ENCODE measurements around the gene MESD. TPM values are rescaled to one million over a fixed set of nuclear protein-coding genes. Genes with fewer than 3 reads are reported as not detected.

Gene MESD
- polyA plus RNA-seq, 1 donor, result 29.6 TPM

- H3K27ac ChIP-seq (ENCODE audit: low read length), result no peak overlapping the region
- no peaks in the 10 kb centered on the region for H3K4me1 ChIP-seq (ENCODE audit: control insufficient read depth, insufficient read depth, low read length)
- no peak overlapping the region for H3K4me3 ChIP-seq (ENCODE audit: low read length)
- H3K9me3 ChIP-seq (ENCODE audit: control insufficient read depth, low read depth, low read length), result no peaks in the 10 kb centered on the region
- no peaks in the 10 kb centered on the region for H3K36me3 ChIP-seq (ENCODE audit: control insufficient read depth, insufficient read depth, low read length)
- no peaks in the 10 kb centered on the region for H3K27me3 ChIP-seq (ENCODE audit: control insufficient read depth, insufficient read depth, low read length)
- no peak for DNase-seq
- WGBS (ENCODE audit: insufficient coverage, low lambda C conversion rate), result 100% methylated on average over 2 of the region's 3 CpGs
Observed at GRCh38 chr15:80926126-80926525, 63.5 kb downstream of the MESD start.

DNA sequence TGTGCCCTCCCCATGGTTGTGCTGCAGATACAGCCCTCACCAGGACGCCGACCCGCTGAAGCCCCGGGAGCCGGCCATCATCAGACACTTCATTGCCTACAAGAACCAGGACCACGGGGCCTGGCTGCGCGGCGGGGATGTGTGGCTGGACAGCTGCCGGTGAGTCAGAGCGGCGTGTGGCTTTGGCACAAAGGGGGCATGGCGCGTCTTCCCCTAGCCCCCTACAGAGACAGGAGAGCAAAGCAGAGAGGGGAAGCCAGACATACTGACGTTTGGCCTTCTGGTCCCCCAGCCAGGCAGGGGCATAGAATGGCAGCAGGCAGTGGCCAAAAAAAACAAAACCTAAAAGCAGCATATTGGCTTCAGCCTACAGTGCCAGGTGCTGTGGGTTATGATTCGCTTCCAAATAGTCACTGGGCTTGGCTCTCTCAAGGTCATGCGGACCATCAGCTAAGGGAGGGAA is 64.0 kb downstream of the MESD start:
- Histone ChIP-seq H3K27ac (ENCODE audit: low read length) (no peak overlapping the region), H3K4me3 (ENCODE audit: low read length) (no peak overlapping the region), H3K9me3 (ENCODE audit: control insufficient read depth, low read depth, low read length) (no peaks in the 10 kb centered on the region), H3K4me1 (ENCODE audit: control insufficient read depth, insufficient read depth, low read length) (no peaks in the 10 kb centered on the region), H3K36me3 (ENCODE audit: control insufficient read depth, insufficient read depth, low read length) (no peaks in the 10 kb centered on the region), H3K27me3 (ENCODE audit: control insufficient read depth, insufficient read depth, low read length) (no peaks in the 10 kb centered on the region)
- no CpG with 5 or more reads among the region's 17 CpGs for WGBS (ENCODE audit: insufficient coverage, low lambda C conversion rate)
- DNase-seq, result no peak

- H3K4me3 ChIP-seq (ENCODE audit: low read length), result no peak overlapping the region
- DNase-seq, result no peak
- H3K36me3 ChIP-seq (ENCODE audit: control insufficient read depth, insufficient read depth, low read length), result no peaks in the 10 kb centered on the region
- H3K4me1 ChIP-seq (ENCODE audit: control insufficient read depth, insufficient read depth, low read length), result no peaks in the 10 kb centered on the region
- WGBS (ENCODE audit: insufficient coverage, low lambda C conversion rate), result no CpG with 5 or more reads among the region's 4 CpGs
- H3K27ac ChIP-seq (ENCODE audit: low read length), result no peak overlapping the region
- H3K27me3 ChIP-seq (ENCODE audit: control insufficient read depth, insufficient read depth, low read length), result no peaks in the 10 kb centered on the region
- H3K9me3 ChIP-seq (ENCODE audit: control insufficient read depth, low read depth, low read length), result no peaks in the 10 kb centered on the region
Observed at GRCh38 chr15:80924278-80924677, 65.3 kb downstream of the MESD start.

GRCh38 chr15:80923668-80924067 is 66.0 kb downstream of the MESD start:
- H3K9me3 ChIP-seq (ENCODE audit: control insufficient read depth, low read depth, low read length), result no peaks in the 10 kb centered on the region
- no peaks in the 10 kb centered on the region for H3K4me1 ChIP-seq (ENCODE audit: control insufficient read depth, insufficient read depth, low read length)
- no peak overlapping the region for H3K4me3 ChIP-seq (ENCODE audit: low read length)
- no peak for DNase-seq
- H3K27me3 ChIP-seq (ENCODE audit: control insufficient read depth, insufficient read depth, low read length), result no peaks in the 10 kb centered on the region
- no peak overlapping the region for H3K27ac ChIP-seq (ENCODE audit: low read length)
- no peaks in the 10 kb centered on the region for H3K36me3 ChIP-seq (ENCODE audit: control insufficient read depth, insufficient read depth, low read length)
- WGBS (ENCODE audit: insufficient coverage, low lambda C conversion rate), result no CpG with 5 or more reads among the region's 6 CpGs

DNA sequence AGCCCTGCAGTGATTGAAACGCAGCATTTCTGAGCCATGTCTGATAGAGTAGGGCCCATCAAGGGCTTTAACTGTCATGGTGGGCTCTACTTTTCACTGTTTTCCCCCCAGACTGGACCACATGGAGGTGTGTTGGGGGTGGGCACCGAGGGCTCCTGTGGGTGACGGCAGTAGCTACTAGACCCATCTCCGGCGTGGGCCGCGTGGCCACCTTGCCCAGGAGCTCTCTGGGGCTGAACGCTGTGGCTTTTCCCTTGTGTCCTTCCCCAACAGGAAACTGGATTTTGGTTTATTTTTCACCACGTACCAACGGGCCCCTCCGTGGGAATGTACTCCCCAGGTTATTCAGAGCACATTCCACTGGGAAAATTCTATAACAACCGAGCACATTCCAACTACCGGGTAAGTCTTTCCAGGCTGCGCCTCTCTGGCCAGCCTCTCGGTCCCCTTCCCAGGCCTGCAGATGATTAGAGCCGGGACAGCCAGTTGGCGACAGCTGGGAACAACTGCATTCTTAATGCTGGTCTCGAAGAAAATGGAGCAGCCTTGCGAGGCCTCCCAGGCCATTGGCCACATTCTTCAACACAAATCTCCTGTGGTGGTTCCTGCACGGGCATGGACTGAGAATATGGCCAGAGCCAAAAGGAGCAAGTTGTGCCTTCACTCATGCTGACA is 67.7 kb downstream of the MESD start:
- Histone ChIP-seq H3K9me3 (ENCODE audit: control insufficient read depth, low read depth, low read length) (no peaks in the 10 kb centered on the region), H3K27me3 (ENCODE audit: control insufficient read depth, insufficient read depth, low read length) (no peaks in the 10 kb centered on the region), H3K36me3 (ENCODE audit: control insufficient read depth, insufficient read depth, low read length) (no peaks in the 10 kb centered on the region), H3K27ac (ENCODE audit: low read length) (no peak overlapping the region), H3K4me3 (ENCODE audit: low read length) (no peak overlapping the region), H3K4me1 (ENCODE audit: control insufficient read depth, insufficient read depth, low read length) (no peaks in the 10 kb centered on the region)
- DNase-seq, result no peak
- WGBS (ENCODE audit: insufficient coverage, low lambda C conversion rate), result no CpG with 5 or more reads among the region's 20 CpGs

GRCh38 chr15:80920271-80920699 is 69.3 kb downstream of the MESD start:
- Histone ChIP-seq H3K4me3 (ENCODE audit: low read length) (no peak overlapping the region), H3K36me3 (ENCODE audit: control insufficient read depth, insufficient read depth, low read length) (no peaks in the 10 kb centered on the region), H3K27me3 (ENCODE audit: control insufficient read depth, insufficient read depth, low read length) (no peaks in the 10 kb centered on the region), H3K27ac (ENCODE audit: low read length) (no peak overlapping the region), H3K4me1 (ENCODE audit: control insufficient read depth, insufficient read depth, low read length) (no peaks in the 10 kb centered on the region), H3K9me3 (ENCODE audit: control insufficient read depth, low read depth, low read length) (no peaks in the 10 kb centered on the region)
- no peak for DNase-seq
- no CpG with 5 or more reads among the region's 5 CpGs for WGBS (ENCODE audit: insufficient coverage, low lambda C conversion rate)

- Histone ChIP-seq H3K4me3 (ENCODE audit: low read length) (no peak overlapping the region), H3K36me3 (ENCODE audit: control insufficient read depth, insufficient read depth, low read length) (no peaks in the 10 kb centered on the region), H3K4me1 (ENCODE audit: control insufficient read depth, insufficient read depth, low read length) (no peaks in the 10 kb centered on the region), H3K27ac (ENCODE audit: low read length) (no peak overlapping the region), H3K9me3 (ENCODE audit: control insufficient read depth, low read depth, low read length) (no peaks in the 10 kb centered on the region), H3K27me3 (ENCODE audit: control insufficient read depth, insufficient read depth, low read length) (no peaks in the 10 kb centered on the region)
- DNase-seq, result no peak
- no CpG with 5 or more reads among the region's 5 CpGs for WGBS (ENCODE audit: insufficient coverage, low lambda C conversion rate)
Observed at GRCh38 chr15:80918196-80918783, 71.3 kb downstream of the MESD start.

GRCh38 chr15:80916056-80916455 is 73.6 kb downstream of the MESD start:
- 0% methylated on average over 1 of the region's 7 CpGs for WGBS (ENCODE audit: insufficient coverage, low lambda C conversion rate)
- no peak for DNase-seq
- H3K4me3 ChIP-seq (ENCODE audit: low read length), result no peak overlapping the region
- H3K4me1 ChIP-seq (ENCODE audit: control insufficient read depth, insufficient read depth, low read length), result no peaks in the 10 kb centered on the region
- H3K27me3 ChIP-seq (ENCODE audit: control insufficient read depth, insufficient read depth, low read length), result no peaks in the 10 kb centered on the region
- no peak overlapping the region for H3K27ac ChIP-seq (ENCODE audit: low read length)
- H3K36me3 ChIP-seq (ENCODE audit: control insufficient read depth, insufficient read depth, low read length), result no peaks in the 10 kb centered on the region
- no peaks in the 10 kb centered on the region for H3K9me3 ChIP-seq (ENCODE audit: control insufficient read depth, low read depth, low read length)

GRCh38 chr15:80915472-80915871 is 74.1 kb downstream of the MESD start:
- DNase-seq, result no peak
- WGBS (ENCODE audit: insufficient coverage, low lambda C conversion rate), result 33% methylated on average over 1 of the region's 3 CpGs
- H3K4me1 ChIP-seq (ENCODE audit: control insufficient read depth, insufficient read depth, low read length), result no peaks in the 10 kb centered on the region

GRCh38 chr15:80913541-80913940 is 76.1 kb downstream of the MESD start:
- peaks cover 4% of the 10 kb centered on the region for H3K36me3 ChIP-seq (ENCODE audit: control insufficient read depth, insufficient read depth, low read length)
- WGBS (ENCODE audit: insufficient coverage, low lambda C conversion rate), result no CpG with 5 or more reads among the region's 5 CpGs
- no peaks in the 10 kb centered on the region for H3K4me1 ChIP-seq (ENCODE audit: control insufficient read depth, insufficient read depth, low read length)
- H3K4me3 ChIP-seq (ENCODE audit: low read length), result no peak overlapping the region
- no peak overlapping the region for H3K27ac ChIP-seq (ENCODE audit: low read length)
- no peaks in the 10 kb centered on the region for H3K9me3 ChIP-seq (ENCODE audit: control insufficient read depth, low read depth, low read length)
- DNase-seq, result no peak
- no peaks in the 10 kb centered on the region for H3K27me3 ChIP-seq (ENCODE audit: control insufficient read depth, insufficient read depth, low read length)

More at GRCh38 chr15:80915472-80915871, 74.1 kb downstream of the MESD start:
- Histone ChIP-seq H3K27me3 (ENCODE audit: control insufficient read depth, insufficient read depth, low read length) (no peaks in the 10 kb centered on the region), H3K36me3 (ENCODE audit: control insufficient read depth, insufficient read depth, low read length) (peaks cover under 1% of the 10 kb centered on the region), H3K4me3 (ENCODE audit: low read length) (no peak overlapping the region), H3K27ac (ENCODE audit: low read length) (no peak overlapping the region), H3K9me3 (ENCODE audit: control insufficient read depth, low read depth, low read length) (no peaks in the 10 kb centered on the region)

- DNase-seq, result no peak
- H3K4me1 ChIP-seq (ENCODE audit: control insufficient read depth, insufficient read depth, low read length), result no peaks in the 10 kb centered on the region
- H3K4me3 ChIP-seq (ENCODE audit: low read length), result no peak overlapping the region
- WGBS (ENCODE audit: insufficient coverage, low lambda C conversion rate), result no CpG with 5 or more reads among the region's 6 CpGs
- no peaks in the 10 kb centered on the region for H3K27me3 ChIP-seq (ENCODE audit: control insufficient read depth, insufficient read depth, low read length)
- no peaks in the 10 kb centered on the region for H3K9me3 ChIP-seq (ENCODE audit: control insufficient read depth, low read depth, low read length)
- H3K27ac ChIP-seq (ENCODE audit: low read length), result no peak overlapping the region
- H3K36me3 ChIP-seq (ENCODE audit: control insufficient read depth, insufficient read depth, low read length), result peaks cover 4% of the 10 kb centered on the region
Observed at GRCh38 chr15:80912673-80913072, 76.9 kb downstream of the MESD start.

Data from large intestine (tissue), 3 donors.